Ureter (tissue), 1 donor: ENCODE results near the gene LRPAP1. TPM values are rescaled to one million over a fixed set of nuclear protein-coding genes. Genes with fewer than 3 reads are reported as not detected.

Experiments used
- DNase-seq: peaks from one replicate; pipeline ENCODE4 v3.0.0-alpha.2; 2020; ENCODE audit warnings: low spot score
- total RNA-seq: library from RNA; stranded (reverse); gene quantifications from one replicate; pipeline ENCODE4 v1.2.4, GENCODE V29; 2023
- donor health status: DM: yes; HTN: yes; CAD: no.

Gene LRPAP1
- total RNA-seq, 1 donor from 2014 or later, result 145 TPM

DNA sequence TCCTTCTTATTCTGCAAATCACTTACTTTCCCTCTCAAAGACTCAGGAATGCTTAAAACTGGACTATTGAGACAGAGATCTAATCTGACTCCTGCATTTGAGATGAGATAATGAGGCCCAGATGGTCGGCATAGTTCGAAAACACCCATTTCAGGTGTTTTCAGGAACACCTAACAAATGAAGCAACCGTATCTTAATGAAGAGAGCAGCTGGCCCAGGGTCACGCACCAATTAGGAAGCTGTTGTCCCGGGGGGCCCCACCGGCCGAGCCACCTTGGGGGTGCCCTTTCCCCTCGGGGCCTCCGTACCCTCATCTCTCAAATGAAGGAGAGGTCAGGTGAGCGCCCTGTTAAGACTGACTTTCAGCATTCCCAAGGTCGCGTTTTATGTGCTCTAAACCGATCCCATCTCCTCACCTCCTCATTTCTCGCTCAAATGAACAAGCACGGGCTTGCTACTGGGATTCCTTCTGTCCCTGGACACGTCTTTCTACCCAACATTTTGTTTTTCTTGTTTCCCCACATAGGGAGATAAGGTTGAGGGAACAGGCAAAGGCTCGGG is 824 bp downstream of the LRPAP1 start:
- DNase-seq, result no peak

DNA sequence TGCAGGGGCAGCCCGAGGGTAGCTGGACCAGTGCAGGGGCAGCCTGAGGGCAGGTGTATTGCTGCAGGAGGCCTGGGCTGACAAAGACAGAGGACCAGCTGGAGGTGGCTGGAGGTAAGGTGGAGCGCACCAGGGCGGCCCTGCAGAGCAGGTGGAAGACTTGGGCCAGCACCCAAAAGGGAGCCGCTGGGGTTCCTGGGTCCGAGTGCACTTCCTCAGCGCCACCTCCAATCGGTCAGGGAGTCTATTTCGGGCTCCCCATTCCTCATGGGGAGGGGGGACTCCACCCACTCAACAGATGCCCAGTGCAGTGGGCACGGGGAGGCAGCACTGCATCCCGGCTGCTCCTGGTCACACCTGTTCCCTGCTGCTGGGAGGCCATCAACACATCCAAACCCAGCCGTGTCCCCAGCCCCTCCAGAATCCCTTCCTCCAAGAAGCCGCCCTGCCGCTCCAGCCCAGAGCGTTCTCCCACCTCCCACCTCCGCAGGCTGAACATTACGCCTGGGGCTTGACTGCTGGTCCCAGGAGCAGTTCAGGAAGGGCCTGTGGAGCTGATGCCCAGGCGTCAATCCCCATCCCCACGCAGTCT is 1.5 kb downstream of the LRPAP1 start:
- DNase-seq, result no peak

DNA sequence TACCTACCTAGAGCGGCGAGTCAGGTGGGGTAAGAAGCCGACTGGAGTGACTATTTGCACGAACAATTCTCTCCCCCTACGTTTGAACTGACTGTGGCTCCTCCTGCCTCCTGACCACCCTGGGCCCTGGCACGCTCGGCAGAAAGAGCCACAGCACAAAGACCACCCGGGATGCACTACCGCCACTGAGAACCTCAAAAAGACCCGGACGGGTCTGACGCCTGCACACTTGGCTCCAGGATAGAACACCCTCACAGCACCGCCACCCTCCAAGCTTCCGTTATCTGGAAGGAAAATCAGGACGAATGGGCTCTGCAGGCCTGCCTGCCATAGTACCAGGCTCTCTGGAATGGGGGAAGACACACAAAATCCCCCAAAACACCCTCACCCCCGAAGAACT is 2.2 kb downstream of the LRPAP1 start:
- no peak for DNase-seq

DNA sequence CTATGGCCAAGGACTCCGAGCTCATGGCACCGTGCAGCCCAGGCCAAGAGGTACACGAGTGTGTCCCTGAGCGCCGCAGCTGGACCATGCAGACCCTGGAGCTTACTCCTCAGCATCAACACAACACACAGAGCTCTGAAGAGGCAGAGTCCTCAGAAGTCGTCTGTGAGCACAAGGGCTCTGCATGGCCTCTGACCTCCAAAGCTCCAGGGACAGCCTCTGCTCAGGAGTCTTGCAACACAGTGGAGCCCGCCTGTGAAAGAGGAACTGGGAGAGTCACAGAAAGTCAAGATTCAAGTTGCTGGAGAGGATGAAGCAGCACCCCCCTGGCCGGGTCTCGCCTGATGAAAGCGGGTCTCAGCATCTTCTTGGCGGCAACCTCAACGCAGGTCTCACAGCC is 2.9 kb downstream of the LRPAP1 start:
- no peak for DNase-seq

DNA sequence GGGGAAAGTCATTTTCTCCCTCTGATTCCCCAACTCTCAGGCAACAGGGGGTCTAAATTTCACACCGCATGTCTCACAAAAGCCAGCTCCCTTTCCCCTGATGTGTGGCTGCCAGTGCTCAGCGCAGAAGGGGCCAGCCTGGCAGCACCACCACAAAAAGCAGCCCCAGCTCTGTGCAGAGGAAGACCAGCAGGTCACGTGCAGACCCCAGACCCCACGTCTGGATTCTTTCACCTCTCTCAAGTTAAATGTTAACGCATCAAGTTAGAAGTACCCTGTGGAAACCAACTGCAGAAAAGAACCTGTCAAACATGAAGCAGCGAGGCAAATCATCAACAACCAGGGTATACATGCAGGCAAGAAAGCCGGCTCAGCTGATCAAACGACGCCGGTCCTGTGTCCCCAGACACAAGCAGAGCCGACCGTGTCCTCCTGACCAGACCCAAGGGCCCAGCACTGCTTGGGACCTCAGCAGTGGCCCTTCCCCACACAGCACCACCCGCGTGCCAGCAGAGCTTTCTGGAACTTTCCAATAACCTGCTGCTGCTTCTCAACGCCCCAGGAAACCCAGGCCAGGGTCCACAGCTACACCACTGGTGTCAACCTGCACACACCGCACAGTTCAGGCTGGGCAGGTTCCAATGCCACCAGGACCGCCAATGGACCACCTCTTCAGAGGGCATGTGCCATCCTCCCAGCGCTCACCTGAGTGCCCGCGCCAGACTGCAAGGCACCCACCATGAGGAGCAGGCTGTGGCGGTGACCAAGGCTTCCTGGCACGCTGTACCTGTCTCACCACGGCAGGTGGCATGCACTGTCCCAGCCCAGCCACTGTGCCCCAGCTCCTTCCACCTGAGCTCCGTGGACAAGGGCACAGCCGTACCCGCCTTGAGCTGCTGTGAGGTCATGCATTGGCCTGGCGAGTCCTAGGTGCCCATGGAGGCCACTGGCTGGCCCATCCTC is 4.0 kb downstream of the LRPAP1 start:
- DNase-seq, result no peak

DNA sequence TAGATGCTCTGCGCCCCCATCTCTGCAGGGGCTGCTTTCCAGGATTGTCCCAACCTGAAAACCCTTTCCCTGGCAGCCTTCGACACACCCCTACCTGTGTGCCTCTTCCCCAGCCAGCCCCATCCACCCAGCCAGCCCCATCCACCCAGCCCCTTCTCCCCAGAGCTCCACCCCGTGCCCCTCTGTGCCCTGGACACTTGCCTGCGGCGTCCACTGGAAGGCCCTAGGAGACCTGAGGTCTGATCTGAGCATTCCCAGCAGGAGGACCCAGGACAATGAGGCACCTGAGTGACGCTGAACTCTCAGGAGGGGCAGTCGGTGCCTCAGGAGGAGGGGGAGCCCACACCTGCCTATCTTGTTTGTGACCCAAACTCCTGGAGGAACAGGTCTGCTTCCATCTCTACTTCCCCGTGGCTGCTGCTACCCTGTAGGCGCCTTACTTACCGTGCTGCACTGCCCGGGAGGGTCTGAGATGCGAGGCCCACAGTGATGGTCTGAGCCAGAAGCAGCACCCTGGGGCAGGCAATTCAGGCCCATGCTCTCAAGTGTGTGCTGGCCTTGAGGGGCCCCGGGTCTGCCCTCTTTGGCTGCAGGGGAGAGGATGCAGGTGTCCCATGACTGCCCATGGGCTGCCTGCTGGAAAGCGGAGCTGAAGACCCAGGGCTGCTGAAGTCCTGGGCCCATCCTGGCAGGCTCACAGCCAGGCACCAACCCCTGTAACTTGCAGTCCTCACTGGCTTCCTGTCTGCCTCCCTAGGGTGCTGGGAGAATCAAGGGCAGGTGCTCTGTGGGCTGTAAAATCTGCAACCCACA is 4.9 kb downstream of the LRPAP1 start:
- no peak for DNase-seq

DNA sequence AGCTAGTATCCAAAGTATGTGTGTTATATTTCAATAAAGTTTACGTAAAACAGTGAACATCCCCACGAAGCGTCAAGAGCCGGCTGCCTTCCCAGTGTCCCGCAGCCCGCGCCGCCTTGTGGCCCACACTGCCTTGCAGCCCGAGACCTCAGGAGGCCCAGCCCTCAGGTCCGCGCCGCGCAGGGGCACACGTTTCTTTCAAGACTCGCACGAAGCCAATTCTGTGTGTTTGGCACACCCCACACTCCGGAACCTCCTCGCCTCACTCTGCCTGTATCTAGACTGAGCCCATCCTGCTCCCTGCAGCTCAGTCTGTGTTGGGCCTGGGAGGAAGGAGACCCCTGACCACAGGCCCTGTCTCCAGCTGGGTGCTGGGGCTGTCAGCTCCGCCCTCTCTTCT is 5.8 kb downstream of the LRPAP1 start:
- DNase-seq, result no peak

DNA sequence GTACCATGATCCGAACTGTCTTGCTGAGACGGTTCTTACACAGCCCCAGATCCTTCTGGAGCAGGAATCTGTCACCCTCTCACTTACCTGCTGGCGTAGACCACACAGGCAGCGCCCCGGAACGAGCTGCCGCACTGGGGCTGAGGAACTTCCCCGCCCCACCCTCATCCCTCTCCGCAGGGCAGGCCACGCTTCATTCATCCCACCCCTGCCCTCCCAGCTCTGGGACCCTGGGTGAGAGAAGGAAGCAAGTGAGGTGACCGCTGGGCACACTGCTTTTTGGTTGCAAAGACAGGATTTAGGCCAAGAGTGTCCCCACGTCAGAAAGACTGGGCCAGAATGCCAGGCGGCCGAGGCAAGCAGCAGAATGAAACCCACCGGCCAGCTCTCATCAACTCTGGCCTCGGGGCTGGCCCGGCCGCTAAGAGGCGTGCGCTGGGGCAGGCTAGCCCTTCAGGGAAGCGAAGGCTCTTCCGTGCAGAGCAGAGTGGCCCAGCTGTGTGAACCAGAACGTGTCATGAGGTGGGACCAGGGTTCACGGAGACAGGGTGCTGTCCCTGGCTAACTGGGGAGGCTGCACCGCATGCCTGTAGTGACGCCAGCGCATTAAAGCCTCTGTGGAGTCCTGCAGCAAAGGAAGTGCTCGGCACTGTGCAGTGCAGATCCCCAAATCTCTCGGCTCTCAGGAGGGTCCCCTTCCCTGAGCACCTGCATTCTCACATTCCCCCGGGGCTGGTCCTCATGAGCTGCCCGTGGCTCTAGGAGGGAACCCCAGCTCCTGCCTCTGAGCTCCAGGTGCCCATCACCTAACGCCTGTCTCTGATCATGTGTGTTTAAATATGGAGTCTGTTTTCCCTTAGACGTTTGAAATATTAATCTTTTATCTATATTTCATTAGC is 6.4 kb downstream of the LRPAP1 start:
- no peak for DNase-seq

DNA sequence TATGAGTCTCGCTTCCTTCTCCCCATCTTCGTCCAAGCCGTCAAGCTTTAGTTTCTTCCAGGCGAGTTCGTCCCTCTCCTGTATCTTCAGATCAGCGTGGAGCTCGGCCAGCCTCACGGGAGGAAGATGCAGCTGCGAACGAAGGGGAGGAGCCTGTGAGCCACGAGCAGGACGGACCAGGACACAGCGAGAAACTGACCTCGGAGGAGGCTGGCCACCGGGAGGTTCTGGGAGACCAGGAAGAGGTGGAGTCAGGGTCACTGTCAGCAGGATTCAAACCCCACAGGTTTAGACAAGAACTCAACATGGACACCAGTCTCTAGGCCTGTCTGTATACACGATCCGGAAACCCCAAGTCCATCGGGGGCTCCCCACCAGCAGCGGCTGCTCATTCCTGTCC is 7.3 kb downstream of the LRPAP1 start:
- no peak for DNase-seq

DNA sequence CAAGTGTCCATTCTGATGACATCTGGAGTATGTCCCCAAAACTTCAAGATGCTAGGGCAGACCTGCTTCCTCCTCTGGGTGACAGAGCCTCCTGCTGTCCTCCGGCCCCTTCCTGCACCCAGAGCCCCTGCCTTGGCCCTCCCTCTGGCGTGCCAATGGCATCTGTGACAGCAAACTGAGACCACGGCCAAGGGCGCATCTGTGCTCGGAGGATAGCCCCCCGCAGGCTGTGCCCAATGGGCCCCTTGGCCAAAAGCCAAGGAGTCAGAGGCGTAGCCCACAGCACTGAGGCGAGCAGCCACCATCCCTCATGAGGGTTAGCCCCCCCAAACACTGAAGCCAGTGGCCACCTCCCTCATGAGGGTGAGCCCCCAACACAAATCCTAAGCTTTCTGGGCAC is 7.9 kb downstream of the LRPAP1 start:
- no peak for DNase-seq

DNA sequence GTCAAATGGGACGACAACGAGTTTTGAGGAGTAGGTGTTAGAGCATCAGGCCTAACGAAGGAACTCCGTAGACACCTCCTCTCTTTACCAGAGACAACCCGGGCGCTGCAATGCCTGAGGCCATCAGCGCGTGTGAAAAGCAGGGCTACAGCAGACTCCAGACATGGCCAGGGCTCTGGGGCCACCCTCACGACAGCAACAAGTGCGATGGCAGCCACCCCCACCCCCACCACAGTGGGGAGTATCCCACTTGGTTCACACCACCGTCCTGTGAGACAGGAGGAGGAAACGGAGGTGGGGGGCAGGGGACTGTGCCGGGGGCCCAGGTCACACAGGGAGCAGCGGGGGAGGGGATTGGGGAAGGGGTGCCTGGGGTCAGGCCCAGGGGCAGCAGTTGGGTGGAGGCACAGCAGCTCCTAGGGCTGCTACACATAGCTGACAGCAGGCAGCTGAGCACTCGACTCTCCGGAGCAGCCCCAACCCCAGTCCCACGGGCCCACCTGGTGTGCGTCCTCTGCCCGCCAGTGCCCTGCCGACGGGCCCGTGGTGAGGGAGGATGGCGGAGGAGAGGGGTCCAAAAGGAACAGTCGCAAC is 8.5 kb downstream of the LRPAP1 start:
- DNase-seq, result no peak

DNA sequence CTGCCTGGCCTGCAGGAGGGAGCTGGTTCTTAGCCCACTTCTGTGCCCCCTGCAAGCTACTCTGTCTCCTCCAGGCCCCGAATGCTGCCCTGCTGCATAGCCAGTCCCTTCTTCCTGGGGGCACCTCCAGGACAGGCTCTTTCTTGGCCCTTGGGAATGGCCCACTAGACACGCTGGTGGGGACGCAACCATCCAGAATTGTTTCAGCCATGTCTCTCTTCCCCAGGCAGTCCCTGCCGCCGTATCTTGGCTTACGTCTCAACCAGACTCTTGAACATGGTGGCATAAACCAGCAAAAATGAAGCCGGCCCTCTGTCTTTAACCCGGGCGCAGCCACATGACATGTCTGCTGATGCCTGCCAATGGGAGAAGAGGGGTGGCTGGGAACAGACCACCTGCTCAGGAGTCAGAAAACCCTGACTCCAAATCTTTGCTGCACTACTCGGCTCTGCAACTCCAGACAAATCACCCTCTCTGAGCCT is 9.0 kb downstream of the LRPAP1 start:
- DNase-seq, result no peak

DNA sequence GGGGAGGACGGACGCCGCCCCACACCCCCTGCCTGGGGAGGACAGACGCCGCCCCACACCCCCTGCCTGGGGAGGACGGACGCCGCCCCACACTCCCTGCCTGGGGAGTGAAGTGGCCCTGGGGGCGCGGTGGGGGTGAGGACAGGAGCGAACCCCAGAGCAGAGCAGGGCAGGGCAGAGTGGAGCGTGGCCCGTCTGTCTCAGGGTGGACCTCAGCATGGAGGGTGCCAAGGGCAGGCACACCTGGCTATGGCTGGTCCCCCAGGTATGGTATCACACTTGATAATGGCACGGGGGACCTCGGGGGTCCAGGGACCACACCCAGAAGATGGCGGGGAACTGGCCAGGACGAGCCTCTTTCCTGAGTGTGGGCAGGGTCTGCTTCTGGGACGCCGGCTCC is 9.6 kb downstream of the LRPAP1 start:
- no peak for DNase-seq

DNA sequence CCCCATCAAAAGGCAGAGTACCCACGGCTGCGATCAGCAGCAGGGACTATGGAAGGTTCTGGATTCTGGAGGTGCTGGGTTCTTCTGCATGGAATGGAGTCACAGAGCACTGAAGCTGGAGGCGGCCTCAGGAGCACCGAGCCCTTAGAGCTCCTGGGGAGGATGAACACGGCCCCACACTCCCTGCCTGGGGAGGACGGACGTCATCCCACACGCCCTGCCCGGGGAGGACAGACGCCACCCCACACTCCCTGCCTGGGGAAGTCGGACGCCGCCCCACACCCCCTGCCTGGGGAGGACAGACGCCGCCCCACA is 9.9 kb downstream of the LRPAP1 start:
- DNase-seq, result no peak

DNA sequence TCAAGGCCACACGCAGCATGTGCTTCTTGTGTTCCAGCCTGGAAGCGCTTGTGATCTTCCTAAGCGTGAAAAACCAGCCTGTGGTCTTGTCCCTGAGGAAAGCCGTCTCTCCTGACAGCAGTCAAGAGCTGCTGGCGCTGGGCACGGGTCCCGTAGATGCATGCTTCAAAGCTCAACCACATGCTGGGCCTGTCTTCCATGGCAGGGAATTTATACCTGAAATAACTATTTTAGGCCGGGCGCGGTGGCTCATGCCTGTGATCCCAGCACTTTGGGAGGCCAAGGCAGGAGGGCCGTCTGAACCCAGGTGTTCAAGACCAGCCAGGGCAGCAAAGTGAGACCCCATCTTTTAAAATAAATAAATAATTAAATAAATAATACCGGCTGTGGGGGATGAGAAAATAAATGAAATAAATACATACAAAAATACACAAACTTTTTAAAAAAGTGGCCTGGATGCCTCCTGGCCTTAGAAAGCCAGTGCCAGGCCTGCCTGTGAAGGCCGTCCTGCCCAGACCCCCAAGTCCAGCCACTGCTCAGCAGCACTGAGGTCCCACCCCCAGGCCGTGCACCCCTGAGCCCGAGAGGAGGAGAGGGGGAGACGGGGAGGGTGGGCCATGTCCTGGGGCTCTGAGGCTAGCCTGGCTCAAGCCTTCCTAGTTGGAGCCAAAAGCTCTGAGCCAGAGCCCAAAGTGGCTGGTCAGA is 10.4 kb downstream of the LRPAP1 start:
- no peak for DNase-seq

DNA sequence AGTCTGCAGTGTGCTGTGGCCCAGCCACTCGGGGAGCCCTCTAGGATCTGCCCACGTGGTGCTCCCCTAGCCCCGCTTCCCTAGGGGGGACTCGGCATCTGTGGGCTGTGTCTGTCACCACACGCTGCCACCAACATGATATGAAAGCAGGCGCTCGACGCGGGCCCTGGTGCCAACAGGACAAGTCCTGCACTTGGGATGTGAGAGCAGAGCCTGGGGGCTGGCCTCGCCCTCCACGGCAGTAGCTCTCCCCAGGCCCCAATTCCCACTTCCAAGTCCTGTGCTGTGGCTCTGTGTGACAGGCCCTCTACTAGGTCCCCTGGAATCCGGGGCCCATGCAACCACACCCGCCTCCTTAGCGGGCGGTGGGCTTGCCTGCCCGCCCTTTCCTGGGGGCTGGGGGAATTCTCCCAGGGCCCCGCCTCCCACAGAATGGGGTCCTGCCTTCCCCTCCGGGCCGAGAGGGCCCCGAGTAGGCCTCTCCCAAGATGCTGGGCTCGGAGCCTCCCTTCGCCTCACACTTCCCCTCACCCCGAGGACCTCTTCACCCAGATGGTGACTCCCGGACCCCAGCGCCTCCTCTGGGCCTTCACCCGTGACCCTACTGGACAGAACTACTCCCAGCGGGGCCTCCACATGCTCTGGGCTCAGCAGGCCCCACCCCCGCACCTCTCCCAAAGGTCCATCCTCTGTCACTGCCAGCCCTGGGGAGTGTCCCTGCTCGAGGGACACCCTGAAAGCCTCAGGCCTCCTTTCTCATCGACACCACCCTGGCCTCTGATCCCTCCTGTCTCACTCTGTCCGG is 11.2 kb downstream of the LRPAP1 start:
- DNase-seq, result no peak

DNA sequence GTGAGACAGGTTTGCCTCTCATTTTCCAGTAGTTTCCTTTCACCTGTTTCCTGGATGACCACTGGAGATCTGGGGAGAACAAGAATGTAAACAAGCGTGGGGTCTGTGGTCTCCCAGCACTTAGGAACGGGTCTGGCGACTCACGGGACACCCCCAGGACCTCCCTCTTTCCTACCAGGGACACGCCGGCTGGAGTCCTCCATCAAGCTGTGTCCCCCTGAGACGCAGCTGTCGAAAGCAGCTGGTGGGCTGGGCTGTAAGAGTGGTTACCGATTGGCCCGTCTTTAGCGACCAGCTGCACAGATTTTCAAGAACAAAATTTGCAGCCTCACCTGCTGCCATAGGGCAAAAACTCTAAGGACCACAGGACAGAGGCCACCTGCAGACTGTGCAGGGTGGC is 11.9 kb downstream of the LRPAP1 start:
- DNase-seq, result no peak

DNA sequence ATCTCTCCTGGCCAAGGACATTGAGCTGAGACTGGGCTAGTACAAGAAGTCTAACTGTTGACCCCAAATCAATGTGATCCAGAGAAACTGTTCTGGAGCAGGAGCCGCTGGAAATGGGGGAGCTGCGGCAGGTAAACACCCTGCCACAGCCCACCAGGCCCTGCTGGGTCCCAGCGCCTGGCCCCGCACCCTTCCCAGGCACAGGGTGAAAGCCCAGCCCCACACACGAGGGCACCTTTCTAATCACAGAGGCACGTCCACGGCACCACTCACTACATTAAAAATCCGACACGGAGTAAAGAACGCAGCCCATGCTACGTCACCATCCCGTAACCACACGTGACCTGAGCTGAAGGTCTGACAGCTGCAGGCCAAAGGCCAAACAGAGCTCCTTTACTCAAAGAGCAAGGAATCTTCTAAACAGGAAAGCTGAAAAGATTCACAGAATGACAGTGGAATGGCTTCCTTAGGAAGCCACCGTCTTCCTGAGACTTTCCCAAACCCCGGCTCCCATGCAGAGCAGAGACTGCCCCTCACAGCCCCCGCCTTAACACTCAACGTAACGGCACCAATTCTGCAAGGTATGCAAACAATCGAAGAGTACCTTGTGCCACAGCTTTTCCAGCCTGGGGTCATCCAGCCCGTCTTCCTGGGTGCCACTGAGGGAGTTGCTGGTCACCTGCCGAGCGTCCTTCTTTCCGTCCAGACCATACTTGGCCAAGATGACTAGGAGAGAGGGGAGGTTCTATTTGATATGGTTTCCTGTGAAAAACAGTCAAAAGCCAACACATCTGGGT is 12.6 kb downstream of the LRPAP1 start:
- no peak for DNase-seq
